ENCODE measurements around the gene PVR. TPM values are rescaled to one million over a fixed set of nuclear protein-coding genes. Genes with fewer than 3 reads are reported as not detected.

PVR gene
- total RNA-seq, 1 experiment from 2014 or later = 47.7 TPM

GRCh38 chr19:44666852-44667556 is 23.3 kb downstream of the PVR start:
- BruUV-seq (replicated peaks) = no TSS peak

More at GRCh38 chr19:44666852-44667556, 23.3 kb downstream of the PVR start:
- Histone ChIP-seq H3K4me1 (ENCODE audit: control insufficient read depth, insufficient read depth, low read length) (no peaks in the 10 kb centered on the region), H3K4me3 (ENCODE audit: low read depth in 2 of 2, low read length in 2 of 2) (no peak overlapping the region), H3K27ac (ENCODE audit: low read length) (no peak overlapping the region), H3K9me3 (ENCODE audit: control insufficient read depth, insufficient read depth, low read depth, low read length) (no peaks in the 10 kb centered on the region), H3K27me3 (ENCODE audit: control insufficient read depth, insufficient read depth, low read length) (no peaks in the 10 kb centered on the region), H3K36me3 (ENCODE audit: control insufficient read depth, insufficient read depth, low read length) (no peaks in the 10 kb centered on the region)
- 0 out of 2 replicates have a peak, but pooled peaks have one; percentile 22 for ATAC-seq
- POLR2A ChIA-PET = interaction anchor here (0.5 to 0.6 kb wide), 2 partner anchors 29 to 149 kb away, joined by 5 to 11 read pairs; no protein-coding TSS in a partner anchor
- TF ChIP-seq CTCF (IDR thresholded peaks at IDR 0.05) (no peak), TCF7L2 (IDR thresholded peaks at IDR 0.05; ENCODE audit: low read depth, low read length) (no peak), REST (IDR thresholded peaks at IDR 0.05; ENCODE audit: insufficient read depth in 1 of 2, low read depth in 2 of 2, low read length in 1 of 2) (no peak), POLR2AphosphoS5 (IDR thresholded peaks at IDR 0.05; ENCODE audit: low read depth, low read length) (no peak), SIN3A (IDR thresholded peaks at IDR 0.05; ENCODE audit: borderline replicate concordance, insufficient read depth, low read depth, low read length) (no peak)
- in situ Hi-C loops (cut with HindIII; ENCODE audit: low pct_unique_long_range_greater_than_20kb, low sequenced_read_pairs) = no loop called here
- CTCF ChIA-PET = no interaction called here
- DNase-seq (ENCODE audit: low read depth, low spot score) = no peak
- intact Hi-C loops (cut with micrococcal nuclease; ENCODE audit: unreplicated experiment) = no loop called here

All from Panc1 (cell line).